ENCODE data around the gene SOX13. TPM values are rescaled to one million over a fixed set of nuclear protein-coding genes. Genes with fewer than 3 reads are reported as not detected.
A peak's percentile ranks its signal among the peaks of the same experiment; 100 is the strongest.

Gene SOX13
- total RNA-seq, 4 donors from 2014 or later, result 51.8 to 108 (median 105) TPM

DNA sequence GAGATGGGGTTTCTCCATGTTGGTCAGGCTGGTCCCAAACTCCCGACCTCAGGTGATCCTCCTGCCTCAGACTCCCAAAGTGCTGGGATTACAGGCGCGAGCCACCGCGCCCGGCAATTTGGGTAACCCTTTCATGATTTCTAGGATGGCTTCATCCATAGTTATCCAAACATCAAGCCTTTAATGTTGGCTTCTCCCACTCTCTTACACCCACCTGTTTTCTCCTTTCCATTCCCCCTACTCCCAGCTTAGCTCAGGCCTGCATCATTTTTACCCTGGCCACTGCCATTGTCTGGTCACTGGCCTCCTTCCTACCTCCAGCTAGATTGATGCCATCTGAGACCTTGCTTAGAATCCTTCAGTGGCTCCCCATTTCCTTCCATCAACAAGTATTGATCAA lies 2.0 kb upstream of the SOX13 start:
- Histone ChIP-seq H3K9me3 (no peaks in the 10 kb centered on the region), H3K4me1 (peaks cover 0 to 25% (median 10%) of the 10 kb centered on the region in 4 donors), H3K27me3 (no peaks in the 10 kb centered on the region), H3K27ac (no peak overlapping the region), H3K4me3 (no peak overlapping the region), H3K36me3 (no peaks in the 10 kb centered on the region)
- WGBS, 2 donors, result 85 to 91% methylated on average over 6 of the region's 6 CpGs
- TF ChIP-seq POLR2A (IDR thresholded peaks at IDR 0.05) (no peak), CTCF (IDR thresholded peaks at IDR 0.05) (no peak), EP300 (IDR thresholded peaks at IDR 0.05) (no peak)
- no peak for DNase-seq (ENCODE audit: low spot score in 2 of 2)

DNA sequence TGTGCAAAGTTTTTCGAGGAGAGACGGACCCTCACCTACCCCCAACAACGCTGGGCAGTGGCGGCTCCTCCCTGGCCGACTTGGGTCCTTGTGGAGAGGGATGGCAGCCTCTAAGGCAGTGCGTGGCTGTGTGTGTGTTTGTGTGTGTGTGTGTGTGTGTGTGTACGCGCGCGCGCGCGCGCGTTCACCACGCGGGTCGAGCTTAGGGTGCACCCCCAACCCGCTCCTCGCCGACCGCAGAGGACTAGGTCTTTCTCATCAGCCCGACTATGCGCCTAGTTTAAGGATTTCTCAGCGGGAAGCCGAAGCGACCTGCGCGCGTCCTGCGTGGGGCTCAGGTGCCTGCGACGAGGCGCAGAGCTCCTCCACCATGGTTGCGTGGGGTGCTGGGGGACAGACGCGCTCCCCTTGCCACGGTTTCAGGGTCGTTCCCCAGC lies 940 bp downstream of the SOX13 start:
- Histone ChIP-seq H3K36me3 (no peaks in the 10 kb centered on the region), H3K27me3 (no peaks in the 10 kb centered on the region), H3K27ac (peak overlapping the region; percentile 80 to 97 (median 90)), H3K4me1 (peaks cover 0 to 43% (median 28%) of the 10 kb centered on the region in 4 donors), H3K9me3 (no peaks in the 10 kb centered on the region), H3K4me3 (peak overlapping the region; percentile 57 to 85 (median 76))
- DNase-seq (ENCODE audit: low spot score in 2 of 2), result no peak
- TF ChIP-seq CTCF (IDR thresholded peaks at IDR 0.05), result no peak
- no peak for TF ChIP-seq POLR2A (IDR thresholded peaks at IDR 0.05)
- TF ChIP-seq EP300 (IDR thresholded peaks at IDR 0.05), result no peak
- 0 to 1% methylated on average over 31 to 36 of the region's 39 CpGs for WGBS, 2 donors

- 0 to 1% methylated on average over 25 to 53 of the region's 65 CpGs for WGBS, 2 donors
- peaks cover 0 to 50% (median 34%) of the 10 kb centered on the region in 4 donors for H3K4me1 ChIP-seq
- no peaks in the 10 kb centered on the region for H3K36me3 ChIP-seq
- H3K27me3 ChIP-seq, result no peaks in the 10 kb centered on the region
- no peak for DNase-seq (ENCODE audit: low spot score in 2 of 2)
- H3K9me3 ChIP-seq, result no peaks in the 10 kb centered on the region
- TF ChIP-seq EP300 (IDR thresholded peaks at IDR 0.05), result peak in 1 of 2 donors; percentile 31
- TF ChIP-seq CTCF (IDR thresholded peaks at IDR 0.05), result no peak
- peak overlapping the region; percentile 57 to 85 (median 76) for H3K4me3 ChIP-seq
- H3K27ac ChIP-seq, result peak overlapping the region; percentile 80 to 97 (median 90)
Measured at GRCh38 chr1:204074274-204075138, 1.6 kb downstream of the SOX13 start.

GRCh38 chr1:204075139-204075521 lies 2.2 kb downstream of the SOX13 start:
- H3K4me3 ChIP-seq, result peak overlapping the region; percentile 57 to 85 (median 76)
- no peaks in the 10 kb centered on the region for H3K9me3 ChIP-seq
- TF ChIP-seq EP300 (IDR thresholded peaks at IDR 0.05), result peak in 1 of 2 donors; percentile 18
- no peak for TF ChIP-seq CTCF (IDR thresholded peaks at IDR 0.05)
- WGBS, 2 donors, result 4 to 6% methylated on average over 17 to 30 of the region's 31 CpGs
- no peaks in the 10 kb centered on the region for H3K36me3 ChIP-seq
- H3K27ac ChIP-seq, result peak overlapping the region; percentile 80 to 97 (median 90)
- peaks cover 0 to 56% (median 41%) of the 10 kb centered on the region in 4 donors for H3K4me1 ChIP-seq
- no peaks in the 10 kb centered on the region for H3K27me3 ChIP-seq
- no peak for DNase-seq (ENCODE audit: low spot score in 2 of 2)

All from tibial nerve (tissue), 4 donors.